Activated T-helper 2 cell treated with anti-CD3 and anti-CD28 coated beads, Interferon-gamma antibody, Interleukin-2, Interleukin-4, amounts not matched to agents 10 μg/mL and 5 μg/mL and 100 μg/mL, durations not matched to agents 14 hours and 24 hours and 36 hours (primary cell): Measurements from ENCODE around the gene SULT2B1. TPM values are rescaled to one million over a fixed set of nuclear protein-coding genes. Genes with fewer than 3 reads are reported as not detected.
A peak's percentile ranks its signal among the peaks of the same experiment; 100 is the strongest.
"Not testable (repeated sequence)": the region's sequence is repeated elsewhere in the genome, so short reads cannot be mapped to it uniquely, and the experiment has no call there.

ENCODE experiments used
- DNase-seq: peaks from one replicate; pipeline ENCODE4 v3.0.0; 2021; ENCODE audit warnings: low spot score
- H3K27ac Mint-ChIP-seq: one replicate; pipeline ENCODE4 v1.8.0; 2021; ENCODE audit warnings: mixed read lengths
- H3K27me3 Mint-ChIP-seq: one replicate; pipeline ENCODE4 v1.8.0; 2021; ENCODE audit warnings: low read depth, mixed read lengths
- H3K36me3 Mint-ChIP-seq: one replicate; pipeline ENCODE4 v1.8.0; 2021; ENCODE audit warnings: low read depth, mixed read lengths
- H3K4me1 Mint-ChIP-seq: one replicate; pipeline ENCODE4 v1.8.0; 2021; ENCODE audit warnings: low read depth, mixed read lengths
- H3K4me3 Mint-ChIP-seq: one replicate; pipeline ENCODE4 v1.8.0; 2021; ENCODE audit warnings: low read depth, mild to moderate bottlenecking, moderate library complexity, mixed read lengths
- H3K9me3 Mint-ChIP-seq: one replicate; pipeline ENCODE4 v1.8.0; 2021; ENCODE audit warnings: mixed read lengths
- intact Hi-C: fragments of 100-400 bp; cut with micrococcal nuclease; formaldehyde crosslinking; loops from one replicate; pipeline ENCODE4 v1.15.1; 2023
- total RNA-seq: library from RNA; stranded (reverse); gene quantifications from 2 replicates; pipeline ENCODE4 v1.2.3, GENCODE V29; 2022

SULT2B1 gene
- total RNA-seq, 1 donor from 2014 or later = not detected

DNA sequence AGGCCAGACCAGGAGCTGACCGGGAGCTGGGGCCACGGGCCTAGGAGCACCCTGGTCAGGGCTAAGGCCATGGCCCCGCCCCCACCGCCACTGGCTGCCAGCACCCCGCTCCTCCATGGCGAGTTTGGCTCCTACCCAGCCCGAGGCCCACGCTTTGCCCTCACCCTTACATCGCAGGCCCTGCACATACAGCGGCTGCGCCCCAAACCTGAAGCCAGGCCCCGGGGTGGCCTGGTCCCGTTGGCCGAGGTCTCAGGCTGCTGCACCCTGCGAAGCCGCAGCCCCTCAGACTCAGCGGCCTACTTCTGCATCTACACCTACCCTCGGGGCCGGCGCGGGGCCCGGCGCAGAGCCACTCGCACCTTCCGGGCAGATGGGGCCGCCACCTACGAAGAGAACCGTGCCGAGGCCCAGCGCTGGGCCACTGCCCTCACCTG lies 73.9 kb downstream of the SULT2B1 start:
- Mint-ChIP-seq H3K9me3 (no peaks in the 10 kb centered on the region), H3K27ac (no peak overlapping the region), H3K4me1 (peaks cover 30% of the 10 kb centered on the region), H3K36me3 (peaks cover 37% of the 10 kb centered on the region), H3K4me3 (no peak overlapping the region), H3K27me3 (no peaks in the 10 kb centered on the region)
- intact Hi-C loops = no loop called here
- no peak for DNase-seq

DNA sequence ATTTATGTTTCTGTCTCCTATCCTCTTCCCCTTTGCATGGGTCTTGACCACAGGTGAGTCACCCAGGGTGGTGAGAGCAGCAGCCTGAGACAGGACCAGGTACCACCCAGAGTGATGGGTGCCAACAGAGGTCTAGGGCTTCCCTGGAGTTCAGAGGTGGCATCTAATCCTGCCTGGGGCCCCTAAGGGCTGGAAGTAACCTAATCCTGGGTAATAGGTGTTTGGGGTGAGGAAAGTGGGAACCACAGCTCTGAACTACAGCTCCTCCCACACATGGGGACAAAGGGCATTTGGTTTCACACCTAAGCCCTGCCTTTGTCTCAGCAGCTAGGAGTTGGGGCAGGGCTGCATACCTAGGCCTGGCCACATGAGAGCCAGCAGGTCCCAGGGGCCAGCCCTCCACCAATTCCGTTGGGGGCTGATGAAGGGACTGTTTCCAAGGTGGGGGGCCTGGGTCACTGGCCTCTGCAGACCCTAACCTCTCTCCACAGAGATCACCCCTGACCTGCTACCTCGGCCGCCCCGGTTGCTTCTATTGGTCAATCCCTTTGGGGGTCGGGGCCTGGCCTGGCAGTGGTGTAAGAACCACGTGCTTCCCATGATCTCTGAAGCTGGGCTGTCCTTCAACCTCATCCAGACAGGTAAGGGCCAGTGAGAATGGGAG lies 75.4 kb downstream of the SULT2B1 start:
- Mint-ChIP-seq H3K9me3 (no peaks in the 10 kb centered on the region), H3K27ac (no peak overlapping the region), H3K27me3 (no peaks in the 10 kb centered on the region), H3K4me1 (peaks cover 23% of the 10 kb centered on the region), H3K36me3 (peaks cover 30% of the 10 kb centered on the region), H3K4me3 (no peak overlapping the region)
- DNase-seq = no peak
- intact Hi-C loops = no loop called here

DNA sequence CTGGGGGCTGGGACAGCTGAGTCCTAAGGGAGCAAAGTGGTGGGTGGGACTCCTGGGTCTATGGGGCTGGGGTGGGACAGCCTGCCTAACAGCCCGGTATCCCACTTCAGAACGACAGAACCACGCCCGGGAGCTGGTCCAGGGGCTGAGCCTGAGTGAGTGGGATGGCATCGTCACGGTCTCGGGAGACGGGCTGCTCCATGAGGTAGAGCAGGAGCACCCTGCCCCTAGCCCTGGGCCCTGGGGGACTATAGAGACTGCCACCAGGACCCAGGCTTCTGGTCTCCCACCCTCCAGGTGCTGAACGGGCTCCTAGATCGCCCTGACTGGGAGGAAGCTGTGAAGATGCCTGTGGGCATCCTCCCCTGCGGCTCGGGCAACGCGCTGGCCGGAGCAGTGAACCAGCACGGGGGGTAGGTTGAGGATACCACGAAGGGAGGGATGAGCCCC lies 75.9 kb downstream of the SULT2B1 start:
- DNase-seq = no peak
- Mint-ChIP-seq H3K4me3 (no peak overlapping the region), H3K4me1 (peaks cover 25% of the 10 kb centered on the region), H3K36me3 (peaks cover 28% of the 10 kb centered on the region), H3K27me3 (no peaks in the 10 kb centered on the region), H3K27ac (no peak overlapping the region), H3K9me3 (no peaks in the 10 kb centered on the region)
- intact Hi-C loops = no loop called here

DNA sequence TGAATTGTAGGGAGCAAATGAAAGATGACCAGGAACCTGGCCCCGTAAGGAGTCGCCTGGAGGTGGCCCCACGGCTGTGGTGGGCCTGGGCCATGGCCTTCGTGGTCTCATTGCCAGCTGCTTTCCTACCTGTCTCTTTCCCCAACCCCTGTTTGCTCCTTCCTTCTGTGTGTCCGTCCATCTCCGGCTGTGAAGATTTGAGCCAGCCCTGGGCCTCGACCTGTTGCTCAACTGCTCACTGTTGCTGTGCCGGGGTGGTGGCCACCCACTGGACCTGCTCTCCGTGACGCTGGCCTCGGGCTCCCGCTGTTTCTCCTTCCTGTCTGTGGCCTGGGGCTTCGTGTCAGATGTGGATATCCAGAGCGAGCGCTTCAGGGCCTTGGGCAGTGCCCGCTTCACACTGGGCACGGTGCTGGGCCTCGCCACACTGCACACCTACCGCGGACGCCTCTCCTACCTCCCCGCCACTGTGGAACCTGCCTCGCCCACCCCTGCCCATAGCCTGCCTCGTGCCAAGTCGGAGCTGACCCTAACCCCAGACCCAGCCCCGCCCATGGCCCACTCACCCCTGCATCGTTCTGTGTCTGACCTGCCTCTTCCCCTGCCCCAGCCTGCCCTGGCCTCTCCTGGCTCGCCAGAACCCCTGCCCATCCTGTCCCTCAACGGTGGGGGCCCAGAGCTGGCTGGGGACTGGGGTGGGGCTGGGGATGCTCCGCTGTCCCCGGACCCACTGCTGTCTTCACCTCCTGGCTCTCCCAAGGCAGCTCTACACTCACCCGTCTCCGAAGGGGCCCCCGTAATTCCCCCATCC lies 76.7 kb downstream of the SULT2B1 start:
- Mint-ChIP-seq H3K36me3 (peaks cover 22% of the 10 kb centered on the region), H3K4me1 (peaks cover 25% of the 10 kb centered on the region), H3K9me3 (no peaks in the 10 kb centered on the region), H3K4me3 (no peak overlapping the region), H3K27me3 (no peaks in the 10 kb centered on the region), H3K27ac (no peak overlapping the region)
- intact Hi-C loops = no loop called here
- DNase-seq = no peak

DNA sequence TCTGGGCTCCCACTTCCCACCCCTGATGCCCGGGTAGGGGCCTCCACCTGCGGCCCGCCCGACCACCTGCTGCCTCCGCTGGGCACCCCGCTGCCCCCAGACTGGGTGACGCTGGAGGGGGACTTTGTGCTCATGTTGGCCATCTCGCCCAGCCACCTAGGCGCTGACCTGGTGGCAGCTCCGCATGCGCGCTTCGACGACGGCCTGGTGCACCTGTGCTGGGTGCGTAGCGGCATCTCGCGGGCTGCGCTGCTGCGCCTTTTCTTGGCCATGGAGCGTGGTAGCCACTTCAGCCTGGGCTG lies 77.3 kb downstream of the SULT2B1 start:
- H3K36me3 Mint-ChIP-seq = peaks cover 17% of the 10 kb centered on the region
- no peak overlapping the region for H3K27ac Mint-ChIP-seq
- no peaks in the 10 kb centered on the region for H3K9me3 Mint-ChIP-seq
- DNase-seq = no peak
- H3K27me3 Mint-ChIP-seq = no peaks in the 10 kb centered on the region
- H3K4me3 Mint-ChIP-seq = no peak overlapping the region
- intact Hi-C loops = no loop called here
- H3K4me1 Mint-ChIP-seq = peaks cover 27% of the 10 kb centered on the region

DNA sequence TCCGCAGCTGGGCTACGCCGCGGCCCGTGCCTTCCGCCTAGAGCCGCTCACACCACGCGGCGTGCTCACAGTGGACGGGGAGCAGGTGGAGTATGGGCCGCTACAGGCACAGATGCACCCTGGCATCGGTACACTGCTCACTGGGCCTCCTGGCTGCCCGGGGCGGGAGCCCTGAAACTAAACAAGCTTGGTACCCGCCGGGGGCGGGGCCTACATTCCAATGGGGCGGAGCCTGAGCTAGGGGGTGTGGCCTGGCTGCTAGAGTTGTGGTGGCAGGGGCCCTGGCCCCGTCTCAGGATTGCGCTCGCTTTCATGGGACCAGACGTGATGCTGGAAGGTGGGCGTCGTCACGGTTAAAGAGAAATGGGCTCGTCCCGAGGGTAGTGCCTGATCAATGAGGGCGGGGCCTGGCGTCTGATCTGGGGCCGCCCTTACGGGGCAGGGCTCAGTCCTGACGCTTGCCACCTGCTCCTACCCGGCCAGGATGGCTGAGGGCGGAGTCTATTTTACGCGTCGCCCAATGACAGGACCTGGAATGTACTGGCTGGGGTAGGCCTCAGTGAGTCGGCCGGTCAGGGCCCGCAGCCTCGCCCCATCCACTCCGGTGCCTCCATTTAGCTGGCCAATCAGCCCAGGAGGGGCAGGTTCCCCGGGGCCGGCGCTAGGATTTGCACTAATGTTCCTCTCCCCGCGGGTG lies 77.8 kb downstream of the SULT2B1 start:
- DNase-seq = no peak
- peaks cover 27% of the 10 kb centered on the region for H3K4me1 Mint-ChIP-seq
- no peaks in the 10 kb centered on the region for H3K9me3 Mint-ChIP-seq
- H3K4me3 Mint-ChIP-seq = no peak overlapping the region
- H3K27me3 Mint-ChIP-seq = no peaks in the 10 kb centered on the region
- H3K27ac Mint-ChIP-seq = no peak overlapping the region
- intact Hi-C loops = loop anchor here (10.0 kb wide), 1 partner anchor 305 kb away; the partner anchor contains the start of gene EMP3
- peaks cover 16% of the 10 kb centered on the region for H3K36me3 Mint-ChIP-seq

DNA sequence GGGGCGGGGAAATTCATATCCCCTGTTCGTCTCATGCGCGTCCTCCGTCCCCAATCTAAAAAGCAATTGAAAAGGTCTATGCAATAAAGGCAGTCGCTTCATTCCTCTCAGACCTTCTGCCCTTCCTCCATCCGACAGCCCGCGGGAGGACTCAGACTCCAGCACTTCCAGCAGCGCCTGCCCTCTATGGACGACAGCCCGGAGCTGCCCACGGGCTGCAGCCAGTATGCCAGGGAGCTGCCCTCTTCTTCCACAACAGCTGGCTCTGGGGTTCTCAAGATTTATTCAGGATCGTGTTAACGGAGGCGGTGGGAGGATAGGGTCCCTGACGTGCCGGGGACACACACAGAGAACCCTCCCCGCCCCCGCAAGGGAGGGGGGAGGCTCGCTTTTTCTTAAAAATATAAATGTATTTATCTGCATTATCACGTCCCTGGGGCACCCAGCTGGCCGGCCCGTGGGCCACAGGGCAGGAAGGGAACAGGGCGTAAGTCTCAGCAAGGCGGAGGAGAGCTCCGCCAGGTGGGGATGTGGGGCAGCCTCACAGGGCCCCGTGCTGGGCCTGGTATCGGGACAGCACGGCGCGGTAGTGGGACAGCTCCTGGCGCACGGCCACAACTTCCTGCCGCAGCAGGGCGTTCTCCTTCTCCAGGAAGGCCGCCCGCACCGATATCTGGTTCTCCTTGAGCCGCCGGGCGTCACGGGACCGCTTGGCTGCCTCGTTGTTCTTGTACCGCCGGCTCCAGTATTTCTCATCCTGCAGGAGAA lies 78.5 kb downstream of the SULT2B1 start:
- no peak for DNase-seq
- H3K27me3 Mint-ChIP-seq = no peaks in the 10 kb centered on the region
- peaks cover 16% of the 10 kb centered on the region for H3K36me3 Mint-ChIP-seq
- H3K27ac Mint-ChIP-seq = no peak overlapping the region
- H3K9me3 Mint-ChIP-seq = no peaks in the 10 kb centered on the region
- intact Hi-C loops = loop anchor here (10.0 kb wide), 1 partner anchor 306 kb away; the partner anchor contains the start of gene EMP3
- H3K4me1 Mint-ChIP-seq = peaks cover 27% of the 10 kb centered on the region
- H3K4me3 Mint-ChIP-seq = no peak overlapping the region

DNA sequence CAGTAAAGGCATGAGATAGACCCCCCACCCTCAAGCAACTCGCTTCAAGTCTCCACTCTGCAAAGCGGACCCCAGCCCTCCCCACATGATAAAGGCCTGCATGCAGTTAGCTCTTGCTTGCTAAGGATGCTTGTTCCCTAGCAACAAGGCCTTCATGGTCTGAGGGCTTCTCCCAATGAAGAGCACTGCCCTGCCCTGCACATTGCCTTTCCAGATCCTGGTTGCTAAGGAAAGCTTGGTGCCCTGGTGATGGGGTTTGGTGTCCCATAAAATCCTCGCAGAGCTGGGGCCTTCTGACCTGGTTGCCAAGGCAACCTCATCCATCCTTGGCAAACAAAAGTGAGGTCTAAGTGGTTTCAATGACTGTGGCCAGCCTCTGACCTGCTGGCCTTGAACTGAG lies 79.3 kb downstream of the SULT2B1 start:
- Mint-ChIP-seq H3K27ac (no peak overlapping the region), H3K36me3 (peaks cover 16% of the 10 kb centered on the region), H3K27me3 (no peaks in the 10 kb centered on the region), H3K4me1 (peaks cover 30% of the 10 kb centered on the region), H3K9me3 (no peaks in the 10 kb centered on the region), H3K4me3 (no peak overlapping the region)
- no peak for DNase-seq
- intact Hi-C loops = loop anchor here (10.0 kb wide), 1 partner anchor 306 kb away; the partner anchor contains the start of gene EMP3

DNA sequence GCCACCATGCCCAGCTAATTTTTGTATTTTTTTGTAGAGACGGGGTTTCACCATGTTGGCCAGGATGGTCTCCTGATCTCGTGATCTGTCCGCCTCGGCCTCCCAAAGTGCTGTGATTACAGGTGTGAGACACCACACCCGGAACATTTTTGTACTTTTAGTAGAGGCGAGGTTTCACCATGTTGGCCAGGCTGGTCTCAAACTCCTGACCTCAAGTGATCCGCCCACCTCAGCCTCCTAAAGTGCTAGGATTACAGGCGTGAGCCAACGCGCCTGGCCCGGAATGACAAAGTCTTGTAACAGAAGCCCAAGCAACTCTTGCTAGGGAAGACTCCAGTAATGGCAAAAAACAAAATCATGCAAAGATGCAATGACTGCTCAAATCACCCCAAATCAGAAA lies 80.3 kb downstream of the SULT2B1 start:
- H3K27ac Mint-ChIP-seq, H3K27me3 Mint-ChIP-seq: not testable (repeated sequence)
- H3K4me1 Mint-ChIP-seq = peaks cover 28% of the 10 kb centered on the region

DNA sequence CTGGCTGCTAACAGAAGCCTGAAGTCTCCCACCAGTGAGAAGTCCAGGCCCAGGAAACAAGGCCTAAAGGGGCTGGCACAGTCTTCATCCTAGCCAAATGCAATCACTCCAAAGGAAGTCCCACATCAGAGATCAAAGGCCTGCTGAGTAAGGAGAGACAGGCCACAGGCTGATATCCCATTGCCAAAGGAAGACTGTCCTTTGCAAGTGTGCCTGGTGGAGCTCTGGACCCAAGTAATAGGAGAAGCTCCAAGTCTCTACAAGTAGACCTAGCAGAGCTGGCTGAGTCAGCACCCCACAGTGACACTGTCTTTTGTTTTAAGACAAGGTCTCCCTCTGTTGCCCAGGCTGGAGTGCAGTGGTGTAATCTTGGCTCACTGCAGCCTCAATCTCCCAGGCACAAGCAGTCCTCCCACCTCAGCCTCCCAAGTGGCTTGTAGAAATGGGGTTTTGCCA lies 80.7 kb downstream of the SULT2B1 start:
- Mint-ChIP-seq H3K27ac (no peak overlapping the region), H3K4me1 (peaks cover 28% of the 10 kb centered on the region), H3K27me3 (no peaks in the 10 kb centered on the region), H3K36me3 (peaks cover 12% of the 10 kb centered on the region), H3K4me3 (no peak overlapping the region), H3K9me3 (no peaks in the 10 kb centered on the region)
- intact Hi-C loops = loop anchor here (10.0 kb wide), 1 partner anchor 308 kb away; the partner anchor contains the start of gene EMP3
- DNase-seq = no peak

More for the DNA sequence above, 80.3 kb downstream of the SULT2B1 start:
- H3K4me3 Mint-ChIP-seq, H3K9me3 Mint-ChIP-seq, DNase-seq: not testable (repeated sequence)
- intact Hi-C loops = loop anchor here (10.0 kb wide), 1 partner anchor 307 kb away; the partner anchor contains the start of gene EMP3
- peaks cover 12% of the 10 kb centered on the region for H3K36me3 Mint-ChIP-seq

DNA sequence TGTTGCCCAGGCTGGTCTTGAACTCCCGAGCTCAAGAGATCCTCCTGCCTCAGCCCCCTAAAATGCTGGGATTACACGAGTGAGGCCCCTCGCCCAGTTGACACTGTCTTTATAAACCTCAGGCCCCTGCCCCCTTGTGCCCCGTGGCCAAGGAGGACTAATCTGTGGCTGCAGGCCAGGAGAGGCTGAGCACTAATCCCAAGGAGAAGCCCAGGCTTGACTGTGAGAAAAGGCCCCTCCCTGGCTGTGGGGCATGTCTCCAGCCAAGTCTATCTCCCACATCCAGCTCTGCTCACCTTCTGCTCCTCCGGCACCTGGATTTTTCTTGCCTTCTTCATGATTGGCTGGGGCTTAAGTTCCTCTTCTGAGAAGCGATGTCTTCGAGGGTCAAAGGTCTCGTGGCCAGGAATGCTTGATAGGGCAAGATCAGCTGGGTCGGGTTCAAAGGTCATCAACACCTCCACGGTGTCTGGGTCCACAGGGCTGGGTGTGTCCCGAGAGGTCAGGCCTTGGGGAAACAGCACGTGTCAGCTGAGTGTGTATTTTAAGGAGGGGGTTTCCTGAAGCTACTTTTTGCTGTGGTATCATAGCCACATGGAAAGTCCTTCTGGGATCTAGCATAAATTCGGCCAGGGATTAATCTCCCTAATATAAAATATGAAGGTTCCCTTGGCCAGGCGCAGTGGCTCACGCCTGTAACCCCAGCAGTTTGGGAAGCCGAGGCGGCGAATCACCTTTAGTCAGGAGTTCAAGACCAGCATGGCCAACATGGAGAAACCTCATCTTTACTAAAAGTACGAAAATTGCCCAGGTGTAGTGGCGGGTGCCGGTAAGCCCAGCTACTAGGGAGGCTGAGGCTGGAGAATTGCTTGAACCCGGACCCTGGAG lies 81.4 kb downstream of the SULT2B1 start:
- no peaks in the 10 kb centered on the region for H3K27me3 Mint-ChIP-seq
- H3K27ac Mint-ChIP-seq = peak overlapping the region; percentile 72
- peak overlapping the region; percentile 73 for H3K4me3 Mint-ChIP-seq
- intact Hi-C loops = loop anchor here (1.0 to 10.0 kb wide), 2 partner anchors 9 to 309 kb away; partner anchors contain the start of gene EMP3
- H3K4me1 Mint-ChIP-seq = peaks cover 31% of the 10 kb centered on the region
- no peaks in the 10 kb centered on the region for H3K9me3 Mint-ChIP-seq
- no peak for DNase-seq
- peaks cover 12% of the 10 kb centered on the region for H3K36me3 Mint-ChIP-seq
